ENCODE results near the gene CAND1. TPM values are rescaled to one million over a fixed set of nuclear protein-coding genes. Genes with fewer than 3 reads are reported as not detected.
"Not testable (repeated sequence)": the region's sequence is repeated elsewhere in the genome, so short reads cannot be mapped to it uniquely, and the experiment has no call there.

The CAND1 gene
- total RNA-seq, 1 donor from 2014 or later = 67.4 TPM

- DNase-seq (ENCODE audit: low read depth in 2 of 2) = no peak
Observed at GRCh38 chr12:67339530-67339929, 70.4 kb downstream of the CAND1 start.

DNA sequence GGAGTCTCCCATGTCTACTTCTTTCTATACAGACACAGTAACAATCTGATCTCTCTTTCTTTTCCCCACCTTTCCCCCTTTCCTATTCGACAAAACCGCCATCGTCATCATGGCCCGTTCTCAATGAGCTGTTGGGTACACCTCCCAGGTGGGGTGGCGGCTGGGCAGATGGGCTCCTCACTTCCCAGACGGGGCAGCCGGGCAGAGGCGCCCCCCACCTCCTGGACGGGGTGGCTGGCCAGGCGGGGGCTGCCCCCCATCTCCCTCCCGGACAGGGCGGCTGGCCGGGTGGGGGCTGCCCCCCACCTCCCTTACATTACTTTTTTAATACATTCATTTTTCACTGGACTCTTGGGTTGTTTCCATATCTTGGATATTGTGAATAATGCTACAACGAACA lies 71.9 kb downstream of the CAND1 start:
- not testable (repeated sequence) for DNase-seq (ENCODE audit: low read depth in 2 of 2)

GRCh38 chr12:67344979-67345710 lies 76.0 kb downstream of the CAND1 start:
- DNase-seq (ENCODE audit: low read depth in 2 of 2) = no peak

GRCh38 chr12:67348683-67349082 lies 79.5 kb downstream of the CAND1 start:
- DNase-seq (ENCODE audit: low read depth in 2 of 2) = no peak

DNA sequence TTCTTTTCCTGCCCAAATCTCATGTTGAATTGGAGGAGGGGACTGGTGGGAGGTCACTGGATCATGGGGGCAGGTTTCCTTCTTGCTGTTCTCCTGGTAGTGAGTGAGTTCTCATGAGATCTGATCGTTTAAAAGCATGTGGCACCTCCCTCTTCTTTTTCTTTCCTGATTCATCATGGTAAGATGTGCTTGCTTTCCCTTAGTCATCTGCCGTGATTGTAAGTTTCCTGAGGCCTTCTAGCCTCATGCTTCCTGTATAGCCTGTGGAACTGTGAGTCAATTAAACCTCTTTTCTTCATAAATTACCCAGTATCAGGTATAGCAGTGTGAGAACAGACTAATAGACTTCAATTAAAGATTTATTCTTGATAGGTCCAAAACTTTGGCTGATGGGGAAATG lies 83.5 kb downstream of the CAND1 start:
- peak in 1 of 2 donors; percentile 3 for DNase-seq (ENCODE audit: low read depth in 2 of 2)

DNA sequence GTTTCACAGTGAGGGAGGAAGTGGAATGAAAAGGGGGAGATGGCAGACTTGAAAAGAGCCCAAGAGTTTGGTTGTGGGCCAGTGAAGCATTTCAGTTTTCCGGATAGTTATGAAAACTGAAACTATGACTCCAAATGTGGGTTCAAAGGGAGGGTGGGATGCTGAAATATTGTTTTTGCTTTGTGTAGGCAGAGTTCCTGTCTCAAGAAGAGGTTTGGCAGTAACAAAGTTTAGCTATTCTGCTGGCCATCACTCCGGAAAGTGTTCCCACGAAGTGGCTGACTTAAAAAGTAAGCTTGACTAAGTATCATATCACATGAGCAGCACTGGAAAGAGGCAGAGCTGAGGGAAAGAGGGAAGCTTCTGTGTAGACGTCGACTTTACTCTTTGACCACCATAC lies 85.2 kb downstream of the CAND1 start:
- DNase-seq (ENCODE audit: low read depth in 2 of 2) = no peak

DNA sequence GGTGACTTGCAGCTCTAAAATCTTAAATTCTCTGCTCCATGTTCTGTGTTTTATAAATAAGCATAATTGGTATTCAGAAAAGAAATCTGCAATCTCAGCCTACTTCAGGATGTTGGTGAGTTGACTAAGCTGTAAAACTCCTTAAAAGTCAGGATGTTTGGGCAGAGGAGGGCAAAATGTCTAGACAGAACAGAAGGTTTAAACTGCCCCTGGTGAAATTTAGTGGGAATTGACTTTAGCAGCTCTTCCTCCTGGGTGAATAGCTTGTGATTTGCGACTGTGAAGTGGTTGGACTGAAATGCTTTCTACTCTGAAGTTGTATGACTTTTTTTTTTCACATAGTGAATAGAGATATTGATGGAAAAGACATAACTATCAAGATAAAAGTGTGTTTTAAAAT lies 85.8 kb downstream of the CAND1 start:
- DNase-seq (ENCODE audit: low read depth in 2 of 2) = no peak

DNA sequence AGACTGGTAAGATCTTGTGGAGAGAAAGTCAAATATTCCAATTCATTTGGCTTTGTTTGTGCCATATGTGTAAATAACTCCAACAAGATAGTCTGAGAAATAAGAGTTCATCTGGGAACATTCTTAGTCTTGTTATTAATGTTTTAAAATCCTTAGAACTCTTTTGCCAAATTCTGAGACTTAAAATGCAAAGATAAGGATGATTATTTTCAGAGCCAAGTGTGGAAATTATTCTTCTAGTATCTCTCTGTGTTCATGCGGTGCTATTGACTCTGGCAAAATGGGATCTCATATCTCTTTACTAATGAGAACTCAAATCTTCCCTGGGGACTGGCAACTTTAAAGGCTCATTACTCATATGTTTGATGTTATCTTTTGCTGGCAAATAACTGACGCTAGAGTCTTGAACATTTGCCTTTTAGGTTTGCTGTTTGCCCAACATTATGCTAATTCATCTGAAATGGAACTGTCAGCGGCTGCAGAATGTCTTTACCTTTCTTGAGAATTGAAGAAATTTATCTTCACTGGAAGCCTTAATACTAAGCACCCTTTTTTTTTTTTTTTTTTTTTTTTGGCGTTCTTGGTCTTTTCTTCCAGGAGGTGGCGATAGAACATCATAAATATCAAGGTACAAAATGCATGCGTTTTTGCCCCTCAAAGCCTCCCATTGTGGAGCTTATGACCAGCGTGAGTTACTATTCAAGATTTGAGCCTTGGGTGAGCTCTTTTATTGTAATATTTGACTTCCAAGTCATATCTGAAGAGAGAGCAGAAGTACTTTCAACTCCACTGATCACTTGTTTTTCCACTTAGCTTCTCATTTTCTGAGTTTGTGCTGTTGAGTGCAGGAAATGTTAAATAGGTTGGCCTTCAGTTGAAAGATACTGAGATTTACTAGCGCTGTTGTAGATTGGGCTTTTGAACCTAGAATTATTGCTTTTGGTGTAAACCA lies 86.5 kb downstream of the CAND1 start:
- peak; percentile 25 to 43 for DNase-seq (ENCODE audit: low read depth in 2 of 2)

DNA sequence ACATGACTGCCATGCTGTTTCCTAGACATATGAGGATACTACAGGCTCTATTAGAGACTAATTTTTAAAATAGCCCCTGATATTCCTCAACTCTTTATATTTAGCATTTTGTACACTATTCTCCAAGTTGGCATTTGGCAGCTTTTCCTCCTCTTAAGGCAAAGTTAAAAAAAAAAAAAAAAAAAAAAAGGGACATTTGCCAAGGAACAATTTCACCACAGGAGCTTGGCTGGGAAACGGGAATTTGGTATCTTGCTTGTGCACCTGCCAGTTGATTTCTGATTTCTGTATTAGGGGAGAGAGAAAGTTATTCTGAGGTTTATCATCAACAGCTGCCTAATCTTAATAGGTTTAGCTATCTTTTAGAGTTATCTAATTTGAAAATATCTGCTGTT lies 87.2 kb downstream of the CAND1 start:
- DNase-seq (ENCODE audit: low read depth in 2 of 2) = no peak

DNA sequence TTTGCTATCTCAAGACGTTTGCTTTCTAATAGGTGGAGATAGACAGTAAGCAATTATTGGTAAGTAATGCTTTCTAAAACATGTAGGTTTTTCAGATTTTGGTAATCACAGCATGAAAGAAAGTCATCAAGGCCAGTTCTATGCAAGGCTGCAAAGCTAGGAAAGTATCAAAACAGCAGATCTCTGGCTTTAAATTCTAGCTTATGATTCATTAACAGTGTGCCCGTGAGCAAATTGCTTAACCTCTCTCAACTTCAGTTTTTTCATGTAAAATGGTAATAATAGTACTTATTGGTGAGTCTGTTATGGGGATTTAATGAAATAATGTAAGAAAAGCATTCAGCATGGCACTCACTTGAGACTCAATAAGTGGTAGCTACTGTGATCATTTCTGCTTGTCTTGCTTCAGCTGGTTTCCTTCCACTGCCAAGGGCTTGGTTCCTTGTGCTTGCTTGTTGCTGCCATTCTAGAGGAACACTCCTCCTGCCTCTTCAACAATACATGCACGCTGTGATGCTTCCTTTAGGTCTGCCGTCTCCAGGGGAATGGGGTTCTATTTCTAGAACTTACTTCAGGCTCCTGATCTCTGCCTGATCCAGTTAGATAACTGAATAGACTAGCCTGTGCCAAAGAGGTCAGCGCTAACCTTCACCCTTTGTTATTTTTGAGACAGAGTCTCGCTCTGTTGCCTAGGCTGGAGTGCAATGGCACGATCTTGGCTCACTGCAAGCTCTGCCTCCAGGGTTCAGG lies 88.4 kb downstream of the CAND1 start:
- DNase-seq (ENCODE audit: low read depth in 2 of 2) = no peak

DNA sequence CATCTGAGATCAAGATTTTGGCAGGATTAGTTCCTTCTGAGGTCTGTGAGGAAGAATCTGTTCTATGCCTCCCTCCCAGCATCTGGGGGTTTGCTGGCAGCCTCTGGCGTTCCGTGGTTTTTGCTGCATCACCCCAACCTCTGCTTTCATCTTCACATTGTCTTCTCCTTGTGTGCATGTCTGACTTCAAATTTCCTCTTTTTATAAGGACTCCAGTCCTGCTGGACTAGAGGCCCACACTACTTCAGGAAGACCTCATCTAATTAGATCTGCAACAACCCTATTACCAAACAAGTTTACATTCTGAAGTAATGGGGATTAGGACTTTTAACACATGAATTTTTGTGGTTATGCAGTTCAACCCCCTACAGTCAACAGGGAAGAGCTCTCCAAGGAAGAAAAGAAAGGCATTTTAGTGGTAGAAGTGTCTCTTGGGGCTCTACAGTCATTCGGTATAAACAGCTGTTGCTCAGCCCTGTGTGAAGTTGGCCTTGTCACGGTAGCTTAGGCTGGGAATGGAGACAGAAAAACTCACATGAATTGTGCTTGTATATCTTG lies 89.7 kb downstream of the CAND1 start:
- DNase-seq (ENCODE audit: low read depth in 2 of 2) = no peak

DNA sequence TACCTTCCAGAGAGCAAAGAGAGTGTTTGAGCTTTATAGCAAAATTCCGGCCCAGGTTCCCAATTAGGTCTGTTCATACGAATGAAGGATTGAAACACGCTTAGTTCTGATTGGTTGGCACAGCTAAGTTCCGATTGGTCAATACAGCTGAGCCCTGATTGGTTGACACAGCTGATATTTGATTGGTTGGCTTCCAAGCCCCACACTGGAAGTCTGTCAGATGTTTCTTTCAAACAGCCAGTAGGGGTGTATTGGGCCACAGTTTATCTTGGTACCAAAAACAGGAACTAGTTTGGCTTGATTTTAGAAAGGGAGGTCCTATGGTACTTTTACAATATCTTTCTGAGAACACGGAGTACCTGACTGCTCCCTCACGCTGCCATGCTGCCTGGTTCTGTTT lies 93.4 kb downstream of the CAND1 start:
- DNase-seq (ENCODE audit: low read depth in 2 of 2) = no peak

DNA sequence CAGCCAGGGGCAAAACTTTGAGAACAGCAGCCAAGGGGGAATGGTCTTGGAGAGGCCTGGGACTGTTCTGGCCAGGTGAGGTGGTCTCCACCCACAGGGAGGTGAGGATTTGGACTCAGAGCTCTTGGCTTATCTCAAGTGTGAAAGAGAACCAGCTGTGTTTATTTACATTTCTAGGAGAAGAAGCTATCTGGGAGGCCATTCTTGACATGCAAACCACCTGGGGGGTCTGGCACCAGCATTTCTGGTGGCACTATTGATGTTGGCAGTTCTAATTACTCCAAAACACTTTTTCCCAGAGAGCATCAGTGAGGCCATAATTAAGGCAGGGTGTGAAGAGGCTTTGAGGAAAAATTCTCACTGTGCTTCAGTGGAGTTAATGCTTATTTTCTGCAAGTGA lies 95.1 kb downstream of the CAND1 start:
- no peak for DNase-seq (ENCODE audit: low read depth in 2 of 2)

- no peak for DNase-seq (ENCODE audit: low read depth in 2 of 2)
Observed at GRCh38 chr12:67365131-67365530, 96.0 kb downstream of the CAND1 start.

- DNase-seq (ENCODE audit: low read depth in 2 of 2) = no peak
Observed at GRCh38 chr12:67367843-67368242, 98.7 kb downstream of the CAND1 start.
